Common myeloid progenitor, CD34-positive (primary cell): ENCODE results near the gene REXO1.

ENCODE experiments used
- CTCF ChIA-PET: fragments of 350-600 bp; sonication (Branson Sonifier 250); formaldehyde crosslinking; loops from one replicate; lab custom pipeline; 2021; ENCODE audit warnings: antibody characterized with exemption; lab: Charles Lee
- POLR2A ChIA-PET: fragments of 350-600 bp; sonication (Branson Sonifier 250); formaldehyde crosslinking; loops from one replicate; lab custom pipeline; 2021; ENCODE audit warnings: antibody characterized with exemption; lab: Charles Lee
- DNase-seq, 3 donors: peaks; one replicate each; pipeline versions ENCODE4 v3.0.0 to v3.0.0-alpha.2; 2013
- H3K27ac ChIP-seq, 2 experiments: 1 replicate in 1 of 2; 2 replicates in 1 of 2; pipeline ENCODE4 v1.7.0; 2013; ENCODE audit warnings: inconsistent platforms in 2 of 2, low read length in 2 of 2, mild to moderate bottlenecking in 2 of 2, low read depth in 1 of 2, moderate library complexity in 1 of 2; ENCODE audit not compliant: severe bottlenecking in 2 of 2, insufficient read depth in 1 of 2, poor library complexity in 1 of 2
- H3K27me3 ChIP-seq, 5 experiments: replicated peaks in 2 of 5; 1 replicate in 3 of 5; 2 replicates in 2 of 5; pipeline versions ENCODE4 v1.6.1 to v1.7.0; 2013; ENCODE audit warnings: low read length in 4 of 5, mild to moderate bottlenecking in 2 of 5, moderate library complexity in 2 of 5, inconsistent platforms in 1 of 5; ENCODE audit not compliant: insufficient read depth in 5 of 5, control insufficient read depth in 4 of 5
- H3K36me3 ChIP-seq, 4 experiments: 1 replicate in 2 of 4; 2 replicates in 2 of 4; pipeline versions ENCODE4 v1.6.1 to v1.7.0; 2013; ENCODE audit warnings: low read length in 3 of 4, control low read depth in 1 of 4, mild to moderate bottlenecking in 1 of 4; ENCODE audit not compliant: control insufficient read depth in 4 of 4, insufficient read depth in 4 of 4
- H3K4me1 ChIP-seq, 4 experiments: 1 replicate in 3 of 4; 2 replicates in 1 of 4; pipeline versions ENCODE4 v1.6.1 to v1.7.1; 2013; ENCODE audit warnings: low read length in 3 of 4, mild to moderate bottlenecking in 3 of 4, control low read depth in 1 of 4, inconsistent platforms in 1 of 4, moderate library complexity in 1 of 4; ENCODE audit not compliant: control insufficient read depth in 4 of 4, insufficient read depth in 4 of 4; ENCODE audit errors: control extremely low read depth in 1 of 4
- H3K4me3 ChIP-seq, 7 experiments: 1 replicate in 4 of 7; 2 replicates in 3 of 7; pipeline versions ENCODE4 v1.5.1 to v1.7.0; 2013; ENCODE audit warnings: mild to moderate bottlenecking in 7 of 7, low read length in 6 of 7, moderate library complexity in 6 of 7, inconsistent platforms in 2 of 7, low read depth in 2 of 7, control low read depth in 1 of 7; ENCODE audit not compliant: insufficient read depth in 4 of 7, control insufficient read depth in 1 of 7; ENCODE audit errors: extremely low read depth in 1 of 7
- H3K9me3 ChIP-seq, 5 experiments: 1 replicate in 4 of 5; 2 replicates in 1 of 5; pipeline versions ENCODE4 v1.6.1 to v1.7.1; 2013; ENCODE audit warnings: low read length in 4 of 5, mild to moderate bottlenecking in 2 of 5, inconsistent platforms in 1 of 5, low read depth in 1 of 5, moderate library complexity in 1 of 5; ENCODE audit not compliant: control insufficient read depth in 4 of 5, insufficient read depth in 2 of 5; ENCODE audit errors: control extremely low read depth in 1 of 5
- WGBS: methylation state at CpG from one replicate; pipeline ENCODE4 v1.1.5; 2013; ENCODE audit not compliant: insufficient coverage; 5-methylcytosine and 5-hydroxymethylcytosine counted together

Gene REXO1

DNA sequence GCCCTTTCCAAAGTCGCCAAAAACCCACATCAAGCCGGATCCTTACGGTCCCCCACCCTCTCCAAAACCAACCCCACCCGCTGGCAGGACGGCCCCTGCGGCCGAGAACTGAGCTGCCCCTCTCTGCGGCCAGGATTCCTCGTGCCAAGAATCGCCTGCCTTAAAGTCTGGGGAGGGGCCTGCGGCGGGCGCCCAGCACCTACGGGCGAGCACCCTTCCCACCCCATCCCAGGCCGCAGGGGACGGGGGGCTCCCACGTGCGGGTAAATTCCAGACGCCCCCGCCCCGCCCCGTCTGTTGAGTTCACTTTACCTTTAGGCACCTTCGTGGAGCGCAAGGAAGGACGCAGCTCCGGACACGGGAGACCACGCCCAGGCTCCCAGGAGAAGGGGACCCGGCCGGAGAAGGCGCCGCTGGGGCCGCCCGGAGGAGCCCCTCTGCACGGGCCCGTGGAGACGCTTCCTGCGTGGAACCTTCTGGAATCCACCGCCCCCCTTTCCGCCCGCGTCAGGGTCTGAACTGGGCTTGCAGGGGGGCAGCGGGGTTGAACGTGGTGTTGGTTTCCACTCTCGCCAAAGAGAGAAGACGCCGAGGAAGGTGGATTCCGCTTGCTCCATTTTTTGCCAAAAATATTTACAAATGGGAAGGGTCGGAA is 72.2 kb downstream of the REXO1 start:
- H3K27me3 ChIP-seq, result peaks cover 0 to 97% (median 32%) of the 10 kb centered on the region in 5 experiments
- H3K36me3 ChIP-seq, result no peaks in the 10 kb centered on the region
- H3K9me3 ChIP-seq, result peaks cover 0 to 17% (median 14%) of the 10 kb centered on the region in 5 experiments
- H3K4me3 ChIP-seq, result no peak overlapping the region
- no peak overlapping the region for H3K27ac ChIP-seq
- no peak for DNase-seq
- 5% methylated on average over 39 of the region's 50 CpGs for WGBS
- no peaks in the 10 kb centered on the region for H3K4me1 ChIP-seq
- ChIA-PET CTCF (no interaction called here), POLR2A (no interaction called here)

DNA sequence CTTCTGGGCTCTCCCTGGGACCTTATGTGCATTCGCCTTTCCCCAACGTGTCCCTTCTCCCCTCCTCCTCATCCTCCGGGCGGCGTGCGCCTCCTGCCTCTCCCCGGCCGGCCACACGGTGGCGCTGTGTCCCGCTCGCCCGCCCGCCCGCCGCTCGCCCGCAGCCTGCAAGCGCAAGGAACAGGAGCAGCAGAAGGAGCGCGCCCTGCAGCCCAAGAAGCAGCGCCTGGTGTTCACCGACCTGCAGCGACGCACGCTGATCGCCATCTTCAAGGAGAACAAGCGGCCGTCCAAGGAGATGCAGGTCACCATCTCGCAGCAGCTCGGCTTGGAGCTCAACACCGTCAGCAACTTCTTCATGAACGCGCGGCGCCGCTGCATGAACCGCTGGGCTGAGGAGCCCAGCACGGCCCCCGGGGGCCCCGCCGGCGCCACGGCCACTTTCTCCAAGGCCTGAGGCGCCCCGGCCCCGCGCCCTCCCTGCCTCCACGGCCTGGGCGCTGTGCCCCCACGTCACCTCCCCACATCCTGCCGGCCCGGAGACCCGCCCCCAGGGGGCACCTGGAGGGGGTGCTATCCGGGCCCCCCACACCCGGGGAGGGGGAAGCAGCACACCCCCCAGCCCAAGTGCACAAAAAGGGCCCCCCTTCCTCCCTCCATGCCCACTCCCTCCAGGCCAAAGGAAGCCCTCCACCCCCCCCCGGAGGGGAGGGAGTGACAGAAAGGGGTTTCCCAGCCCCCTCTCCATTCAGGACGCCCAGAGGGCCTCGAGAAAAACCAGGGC is 73.1 kb downstream of the REXO1 start:
- DNase-seq, result no peak
- POLR2A ChIA-PET, result no interaction called here
- CTCF ChIA-PET, result no interaction called here
- H3K27me3 ChIP-seq, result peaks cover 0 to 97% (median 39%) of the 10 kb centered on the region in 5 experiments
- no peaks in the 10 kb centered on the region for H3K36me3 ChIP-seq
- 13% methylated on average over 44 of the region's 59 CpGs for WGBS
- no peak overlapping the region for H3K4me3 ChIP-seq
- no peak overlapping the region for H3K27ac ChIP-seq
- H3K4me1 ChIP-seq, result no peaks in the 10 kb centered on the region
- peaks cover 2 to 26% (median 23%) of the 10 kb centered on the region in 5 experiments for H3K9me3 ChIP-seq

DNA sequence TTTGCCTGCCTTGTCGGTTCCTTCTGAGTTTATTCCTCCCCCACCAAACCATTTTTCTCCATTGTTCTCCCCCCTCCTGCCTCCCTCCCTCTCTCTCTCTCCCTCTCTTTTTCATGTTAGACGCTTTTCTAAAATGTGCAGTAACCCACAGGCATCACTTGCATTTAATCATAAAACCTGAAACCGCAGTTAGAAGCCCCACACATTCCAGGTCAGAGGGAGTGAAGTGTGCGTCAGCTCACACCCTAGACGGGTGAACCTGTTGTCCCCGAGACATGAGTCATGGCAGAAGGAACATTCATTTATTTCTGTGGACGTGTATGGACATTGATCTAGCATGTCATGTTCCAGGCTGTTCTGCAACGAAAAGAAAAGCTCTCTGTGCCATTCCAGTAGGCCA is 75.1 kb downstream of the REXO1 start:
- CTCF ChIA-PET, result interaction anchor here (1.2 to 1.9 kb wide), 4 partner anchors 9 to 53 kb away, joined by 3 to 9 read pairs (median 6); no protein-coding TSS in a partner anchor
- Histone ChIP-seq H3K27ac (no peak overlapping the region), H3K4me3 (no peak overlapping the region), H3K27me3 (peaks cover 0 to 97% (median 43%) of the 10 kb centered on the region in 5 experiments), H3K9me3 (peaks cover 2 to 26% (median 24%) of the 10 kb centered on the region in 5 experiments), H3K36me3 (no peaks in the 10 kb centered on the region), H3K4me1 (no peaks in the 10 kb centered on the region)
- 69% methylated on average over 7 of the region's 8 CpGs for WGBS
- POLR2A ChIA-PET, result no interaction called here
- DNase-seq, result no peak

GRCh38 chr19:1770866-1771576 is 77.3 kb downstream of the REXO1 start:
- Histone ChIP-seq H3K4me1 (peaks cover 0 to 8% (median 5%) of the 10 kb centered on the region in 4 experiments), H3K4me3 (no peak overlapping the region), H3K9me3 (peaks cover 2 to 26% (median 24%) of the 10 kb centered on the region in 5 experiments), H3K27me3 (peaks cover 0 to 97% (median 41%) of the 10 kb centered on the region in 5 experiments), H3K36me3 (no peaks in the 10 kb centered on the region), H3K27ac (no peak overlapping the region)
- CTCF ChIA-PET, result interaction anchor here (0.6 to 2.2 kb wide), 9 partner anchors 10 to 249 kb away, joined by 3 to 8 read pairs (median 4); no protein-coding TSS in a partner anchor
- 91% methylated on average over 3 of the region's 4 CpGs for WGBS
- POLR2A ChIA-PET, result interaction anchor here (0.7 kb wide), 2 partner anchors 26 to 49 kb away, joined by 3 read pairs; no protein-coding TSS in a partner anchor
- no peak for DNase-seq

- no CpG with 5 or more reads among the region's 12 CpGs for WGBS
- Histone ChIP-seq H3K4me1 (peaks cover 0 to 8% (median 5%) of the 10 kb centered on the region in 4 experiments), H3K27me3 (peaks cover 0 to 97% (median 51%) of the 10 kb centered on the region in 5 experiments), H3K36me3 (no peaks in the 10 kb centered on the region), H3K9me3 (peaks cover 2 to 17% (median 17%) of the 10 kb centered on the region in 5 experiments), H3K4me3 (no peak overlapping the region), H3K27ac (no peak overlapping the region)
- CTCF ChIA-PET, result interaction anchor here (1.0 to 1.3 kb wide), 2 partner anchors 12 to 25 kb away, joined by 3 read pairs; no protein-coding TSS in a partner anchor
- POLR2A ChIA-PET, result no interaction called here
- DNase-seq, result no peak
These were observed 78.7 kb downstream of the REXO1 start for GRCh38 chr19:1769645-1769985.

DNA sequence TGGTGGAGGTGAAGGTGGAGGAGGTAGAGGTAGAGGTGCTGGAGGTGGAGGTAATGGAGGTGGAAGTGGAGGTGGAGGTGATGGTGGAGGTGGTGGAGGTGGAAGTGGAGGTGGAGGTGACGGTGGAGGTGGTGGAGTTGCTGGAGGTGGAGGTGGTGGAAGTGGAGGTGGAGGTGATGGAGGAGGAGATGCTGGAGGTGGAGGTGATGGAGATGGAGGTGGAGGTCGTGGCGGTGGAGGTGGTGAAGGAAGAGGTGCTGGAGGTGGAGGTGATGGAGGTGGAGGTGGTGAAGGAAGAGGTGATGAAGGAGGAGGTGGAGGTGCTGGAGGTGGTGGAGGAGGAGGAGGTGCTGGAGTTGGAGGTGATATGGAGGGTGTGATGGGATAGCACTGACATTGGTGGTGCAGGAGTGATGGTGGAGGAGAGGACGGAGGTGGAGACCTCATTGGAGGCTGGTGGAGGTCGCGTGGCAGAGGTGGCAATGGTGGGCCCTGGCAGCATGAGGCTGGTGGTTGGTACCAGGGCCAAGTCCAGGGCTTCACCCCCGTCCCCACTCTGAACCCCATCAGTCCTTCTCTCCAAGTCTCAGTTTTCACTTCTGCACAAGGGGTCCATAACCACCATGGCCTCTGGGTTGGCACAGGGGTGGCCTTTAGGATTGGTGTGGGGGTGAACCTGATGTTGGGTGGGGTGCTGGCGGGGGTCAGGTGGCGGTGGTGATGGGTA is 79.2 kb downstream of the REXO1 start:
- POLR2A ChIA-PET, result interaction anchor here (0.9 kb wide), 1 partner anchor 96 kb away, joined by 3 read pairs; no protein-coding TSS in a partner anchor
- CTCF ChIA-PET, result interaction anchor here (0.5 to 4.6 kb wide), 9 partner anchors 12 to 162 kb away, joined by 3 to 32 read pairs (median 3); no protein-coding TSS in a partner anchor

More for the DNA sequence above, 79.2 kb downstream of the REXO1 start:
- DNase-seq, result no peak
- Histone ChIP-seq H3K4me1 (peaks cover 0 to 8% (median 5%) of the 10 kb centered on the region in 4 experiments), H3K36me3 (no peaks in the 10 kb centered on the region), H3K4me3 (no peak overlapping the region), H3K27me3 (peaks cover 0 to 97% (median 52%) of the 10 kb centered on the region in 5 experiments), H3K27ac (no peak overlapping the region), H3K9me3 (peaks cover 2 to 17% (median 15%) of the 10 kb centered on the region in 5 experiments)
- 94% methylated on average over 4 of the region's 9 CpGs for WGBS
